Osteocyte (in vitro differentiated cells): ENCODE data around the gene TMEM205. TPM values are rescaled to one million over a fixed set of nuclear protein-coding genes. Genes with fewer than 3 reads are reported as not detected.
"Not testable (repeated sequence)": the region's sequence is repeated elsewhere in the genome, so short reads cannot be mapped to it uniquely, and the experiment has no call there.

ENCODE experiments used
- DNase-seq: peaks from one replicate; pipeline ENCODE4 v3.0.0; 2021; ENCODE audit warnings: mixed read lengths; ENCODE audit not compliant: unreplicated experiment; ENCODE audit errors: extremely low spot score
- H3K27ac Mint-ChIP-seq: one replicate; pipeline ENCODE4 v1.8.0; 2021; ENCODE audit warnings: mild to moderate bottlenecking, mixed read lengths; ENCODE audit not compliant: unreplicated experiment
- H3K27me3 Mint-ChIP-seq: one replicate; pipeline ENCODE4 v1.8.0; 2021; ENCODE audit warnings: mixed read lengths; ENCODE audit not compliant: unreplicated experiment
- H3K36me3 Mint-ChIP-seq: one replicate; pipeline ENCODE4 v1.8.0; 2021; ENCODE audit warnings: mixed read lengths; ENCODE audit not compliant: unreplicated experiment
- H3K4me1 Mint-ChIP-seq: one replicate; pipeline ENCODE4 v1.8.0; 2021; ENCODE audit warnings: mixed read lengths; ENCODE audit not compliant: unreplicated experiment
- H3K4me3 Mint-ChIP-seq: one replicate; pipeline ENCODE4 v1.8.0; 2021; ENCODE audit warnings: mild to moderate bottlenecking, moderate library complexity, mixed read lengths; ENCODE audit not compliant: unreplicated experiment
- H3K9me3 Mint-ChIP-seq: one replicate; pipeline ENCODE4 v1.8.0; 2021; ENCODE audit warnings: mixed read lengths; ENCODE audit not compliant: unreplicated experiment
- CTCF ChIP-seq: fragments of 200-600 bp; sonication (generic); IDR thresholded peaks from 2 replicates; pipeline ENCODE4 v1.5.0; 2021; ENCODE audit warnings: antibody characterized with exemption, mild to moderate bottlenecking, moderate library complexity
- total RNA-seq: library from RNA; stranded (reverse); gene quantifications from 2 replicates; pipeline ENCODE4 v1.2.1, GENCODE V29; 2021

TMEM205 gene
- total RNA-seq, 1 donor from 2014 or later, result 57.4 TPM

- Mint-ChIP-seq H3K27me3 (no peaks in the 10 kb centered on the region), H3K4me3 (no peak overlapping the region), H3K4me1 (peaks cover 42% of the 10 kb centered on the region), H3K36me3 (no peaks in the 10 kb centered on the region), H3K9me3 (no peaks in the 10 kb centered on the region), H3K27ac (no peak overlapping the region)
- DNase-seq, result no peak
- no peak for TF ChIP-seq CTCF
Observed at GRCh38 chr19:11342429-11342828, 3.6 kb downstream of the TMEM205 start.

GRCh38 chr19:11340099-11340467, 6.0 kb downstream of the TMEM205 start:
- not testable (repeated sequence) for H3K27me3 Mint-ChIP-seq, H3K9me3 Mint-ChIP-seq, DNase-seq, H3K27ac Mint-ChIP-seq, H3K36me3 Mint-ChIP-seq
- Mint-ChIP-seq H3K4me1 (peaks cover 29% of the 10 kb centered on the region), H3K4me3 (peak overlapping the region; percentile 40)

GRCh38 chr19:11339254-11340098, 6.6 kb downstream of the TMEM205 start, which contains the start of gene RAB3D:
Gene RAB3D, minus strand, starts transcription at chr19:11339657. Its CDS starts 2,258 bp downstream, at chr19:11337399.
- Mint-ChIP-seq H3K27ac (peak within 1 kb of the TSS; percentile 34), H3K36me3 (peaks cover 4% of the 10 kb centered on the region), H3K9me3 (no peaks in the 10 kb centered on the region), H3K27me3 (no peaks in the 10 kb centered on the region), H3K4me1 (peaks cover 23% of the 10 kb centered on the region), H3K4me3 (peak within 1 kb of the TSS; percentile 63)
- DNase-seq, result peak; percentile 91
- TF ChIP-seq CTCF, result no peak

GRCh38 chr19:11338569-11339253, 7.4 kb downstream of the TMEM205 start:
- peak overlapping the region; percentile 63 for H3K4me3 Mint-ChIP-seq
- H3K27ac Mint-ChIP-seq, result peak overlapping the region; percentile 34
- H3K36me3 Mint-ChIP-seq, result peaks cover 4% of the 10 kb centered on the region
- no peaks in the 10 kb centered on the region for H3K27me3 Mint-ChIP-seq
- peaks cover 17% of the 10 kb centered on the region for H3K4me1 Mint-ChIP-seq
- DNase-seq, result no peak
- no peaks in the 10 kb centered on the region for H3K9me3 Mint-ChIP-seq
- TF ChIP-seq CTCF, result no peak

- no peaks in the 10 kb centered on the region for H3K27me3 Mint-ChIP-seq
- H3K9me3 Mint-ChIP-seq, result no peaks in the 10 kb centered on the region
- TF ChIP-seq CTCF, result no peak
- H3K27ac Mint-ChIP-seq, result no peak overlapping the region
- peaks cover 12% of the 10 kb centered on the region for H3K4me1 Mint-ChIP-seq
- H3K36me3 Mint-ChIP-seq, result peaks cover 4% of the 10 kb centered on the region
- H3K4me3 Mint-ChIP-seq, result no peak overlapping the region
- DNase-seq, result no peak
Observed at GRCh38 chr19:11338121-11338520, 7.9 kb downstream of the TMEM205 start.
